DMS153 treated with DMSO at 0.1 percent for 48 hours (cell line): ENCODE measurements around the gene FAR1.

Experiments
- DNase-seq: peaks from one replicate; lab custom pipeline; 2025; ENCODE audit not compliant: unreplicated experiment; lab: John Stamatoyannopoulos, UW

Gene FAR1

GRCh38 chr11:13775471-13775870, 107.0 kb downstream of the FAR1 start:
- DNase-seq, result no peak

- DNase-seq, result no peak
These were observed 107.8 kb downstream of the FAR1 start for GRCh38 chr11:13776134-13776815.

GRCh38 chr11:13777341-13777985, 109.0 kb downstream of the FAR1 start:
- no peak for DNase-seq

GRCh38 chr11:13778345-13778744, 109.9 kb downstream of the FAR1 start:
- DNase-seq, result no peak

GRCh38 chr11:13781153-13781552, 112.7 kb downstream of the FAR1 start:
- peak; percentile 57 for DNase-seq
